CD4-positive, alpha-beta T cell (primary cell): ENCODE data around the gene PIKFYVE. TPM values are rescaled to one million over a fixed set of nuclear protein-coding genes. Genes with fewer than 3 reads are reported as not detected.

ENCODE experiments used
- ATAC-seq: fragments of 200-7000 bp; cut with Tn5 transposase; one replicate; pipeline ENCODE4 v1.10.0; 2022; ENCODE audit warnings: mild to moderate bottlenecking; ENCODE audit not compliant: poor library complexity
- CTCF ChIA-PET: fragments of 350-600 bp; sonication (Branson Sonifier 250); formaldehyde crosslinking; loops from one replicate; lab custom pipeline; 2021; ENCODE audit warnings: antibody characterized with exemption, inconsistent platforms; lab: Charles Lee
- POLR2A ChIA-PET: fragments of 350-600 bp; sonication (Branson Sonifier 250); formaldehyde crosslinking; loops from one replicate; lab custom pipeline; 2021; ENCODE audit warnings: antibody characterized with exemption, inconsistent platforms; lab: Charles Lee
- DNase-seq, 14 experiments: peaks; one replicate each; pipeline ENCODE4 v3.0.0-alpha.2; 2013 to 2020; ENCODE audit warnings: mixed read lengths in 2 of 14
- H3K27ac ChIP-seq, 2 donors: one replicate each; pipeline versions ENCODE4 v1.5.1 to v1.7.0; 2013; ENCODE audit warnings: low read length in 2 of 2, low read depth in 1 of 2, mild to moderate bottlenecking in 1 of 2
- H3K27me3 ChIP-seq, 2 experiments: 1 replicate in 1 of 2; 2 replicates in 1 of 2; pipeline versions ENCODE4 v1.6.1 to v1.7.0; 2013; ENCODE audit warnings: low read length in 2 of 2, control low read depth in 1 of 2, mild to moderate bottlenecking in 1 of 2, moderate library complexity in 1 of 2; ENCODE audit not compliant: insufficient read depth in 2 of 2, control insufficient read depth in 1 of 2
- H3K36me3 ChIP-seq: one replicate; pipeline ENCODE4 v1.6.1; 2013; ENCODE audit warnings: low read length, control low read depth; ENCODE audit not compliant: insufficient read depth
- H3K4me1 ChIP-seq: one replicate; pipeline ENCODE4 v1.6.1; 2013; ENCODE audit warnings: low read length, control low read depth; ENCODE audit not compliant: insufficient read depth
- H3K4me3 ChIP-seq: one replicate; pipeline ENCODE4 v1.5.1; 2013; ENCODE audit warnings: mild to moderate bottlenecking, low read length, moderate library complexity
- H3K9me3 ChIP-seq, 2 experiments: 1 replicate in 1 of 2; 2 replicates in 1 of 2; pipeline versions ENCODE4 v1.6.1 to v1.7.0; 2013; ENCODE audit warnings: low read length in 2 of 2, mild to moderate bottlenecking in 2 of 2, control low read depth in 1 of 2, moderate library complexity in 1 of 2; ENCODE audit not compliant: control insufficient read depth in 1 of 2, insufficient read depth in 1 of 2
- H3K27ac Mint-ChIP-seq: one replicate; pipeline ENCODE4 v1.8.0; 2020; ENCODE audit warnings: mixed read lengths
- H3K27me3 Mint-ChIP-seq: one replicate; pipeline ENCODE4 v1.8.0; 2021; ENCODE audit warnings: mixed read lengths
- H3K36me3 Mint-ChIP-seq: one replicate; pipeline ENCODE4 v1.8.0; 2021; ENCODE audit warnings: low read depth, mixed read lengths
- H3K4me1 Mint-ChIP-seq: one replicate; pipeline ENCODE4 v1.8.0; 2021; ENCODE audit warnings: low read depth, mixed read lengths
- H3K4me3 Mint-ChIP-seq: one replicate; pipeline ENCODE4 v1.8.0; 2020; ENCODE audit warnings: mild to moderate bottlenecking, mixed read lengths
- H3K9me3 Mint-ChIP-seq: one replicate; pipeline ENCODE4 v1.8.0; 2020; ENCODE audit warnings: mixed read lengths
- CTCF ChIP-seq: fragments of 200-600 bp; IDR thresholded peaks from one replicate; pipeline ENCODE4 v1.8.0; 2022; ENCODE audit warnings: antibody characterized with exemption, mild to moderate bottlenecking
- intact Hi-C, 2 experiments: fragments of 100-400 bp; cut with DNase I in 1 of 2; cut with micrococcal nuclease in 1 of 2; formaldehyde crosslinking; loops; one replicate each; pipeline versions ENCODE4 v1.15.1 to v1.9.0; 2023 to 2025; cut with DNase I, micrococcal nuclease
- total RNA-seq, 174 experiments: library from RNA in 2 of 174; stranded (reverse) in 2 of 174; gene quantifications; one replicate each; pipeline ENCODE4 v1.2.3 and lab custom pipeline; 2021 to 2026

Gene PIKFYVE
- total RNA-seq, 2 experiments from 2014 or later = 29.3 to 29.9 TPM

GRCh38 chr2:208366215-208367127 lies 100.4 kb downstream of the PIKFYVE start:
- Histone ChIP-seq H3K36me3 (no peaks in the 10 kb centered on the region), H3K27ac (no peak overlapping the region), H3K27me3 (no peaks in the 10 kb centered on the region), H3K4me3 (no peak overlapping the region), H3K9me3 (no peaks in the 10 kb centered on the region), H3K4me1 (no peaks in the 10 kb centered on the region)
- Mint-ChIP-seq H3K4me3 (no peak overlapping the region), H3K27me3 (peaks cover 4% of the 10 kb centered on the region), H3K4me1 (no peaks in the 10 kb centered on the region), H3K27ac (no peak overlapping the region), H3K36me3 (peaks cover 2% of the 10 kb centered on the region), H3K9me3 (peaks cover 12% of the 10 kb centered on the region)
- TF ChIP-seq CTCF = no peak
- POLR2A ChIA-PET = no interaction called here
- DNase-seq (no peak), ATAC-seq (no peak)
- intact Hi-C loops = no loop called here
- CTCF ChIA-PET = no interaction called here

GRCh38 chr2:208369091-208369490 lies 103.0 kb downstream of the PIKFYVE start:
- H3K9me3 ChIP-seq = no peaks in the 10 kb centered on the region
- H3K36me3 ChIP-seq = no peaks in the 10 kb centered on the region
- Mint-ChIP-seq H3K4me3 (no peak overlapping the region), H3K9me3 (peaks cover 12% of the 10 kb centered on the region), H3K27me3 (peaks cover 4% of the 10 kb centered on the region), H3K36me3 (no peaks in the 10 kb centered on the region), H3K4me1 (no peaks in the 10 kb centered on the region), H3K27ac (no peak overlapping the region)
- intact Hi-C loops = no loop called here
- H3K4me1 ChIP-seq = no peaks in the 10 kb centered on the region
- DNase-seq (no peak), ATAC-seq (no peak)
- CTCF ChIA-PET = no interaction called here
- POLR2A ChIA-PET = no interaction called here
- H3K27me3 ChIP-seq = no peaks in the 10 kb centered on the region
- H3K27ac ChIP-seq = no peak overlapping the region
- TF ChIP-seq CTCF = no peak
- no peak overlapping the region for H3K4me3 ChIP-seq

GRCh38 chr2:208370881-208371633 lies 105.0 kb downstream of the PIKFYVE start:
- Mint-ChIP-seq H3K9me3 (peaks cover 2% of the 10 kb centered on the region), H3K4me3 (no peak overlapping the region), H3K36me3 (no peaks in the 10 kb centered on the region), H3K4me1 (no peaks in the 10 kb centered on the region), H3K27ac (no peak overlapping the region), H3K27me3 (peaks cover 14% of the 10 kb centered on the region)
- DNase-seq = no peak
- H3K27ac ChIP-seq = no peak overlapping the region
- intact Hi-C loops = loop anchor here (5.0 to 10.0 kb wide), 2 partner anchors 1824 to 1826 kb away; no protein-coding TSS in a partner anchor
- H3K36me3 ChIP-seq = no peaks in the 10 kb centered on the region
- POLR2A ChIA-PET = no interaction called here
- no peaks in the 10 kb centered on the region for H3K4me1 ChIP-seq
- no peaks in the 10 kb centered on the region for H3K9me3 ChIP-seq
- CTCF ChIA-PET = no interaction called here
- no peaks in the 10 kb centered on the region for H3K27me3 ChIP-seq
- no peak overlapping the region for H3K4me3 ChIP-seq
- TF ChIP-seq CTCF = no peak
- no peak for ATAC-seq
